OCI-LY7 (cell line): ENCODE data around the gene ZNF773. TPM values are rescaled to one million over a fixed set of nuclear protein-coding genes. Genes with fewer than 3 reads are reported as not detected.

Experiments
- BruUV-seq: library from RNA; stranded (reverse); fragments of 400-500 nt; replicated peaks from 2 replicates; lab custom pipeline; 2021; lab: Mats Ljungman, UMichigan
- CTCF ChIA-PET: fragments of 300-600 bp; sonication (Branson Sonifier 250); formaldehyde crosslinking; loops from one replicate; lab custom pipeline; 2022; ENCODE audit warnings: antibody characterized with exemption; ENCODE audit not compliant: unreplicated experiment; lab: Charles Lee
- POLR2A ChIA-PET: fragments of 300-600 bp; sonication (Branson Sonifier 250); formaldehyde crosslinking; loops from one replicate; lab custom pipeline; 2022; ENCODE audit warnings: antibody characterized with exemption; lab: Charles Lee
- DNase-seq: peaks from one replicate; pipeline ENCODE4 v3.0.0-alpha.2; 2015; ENCODE audit warnings: low spot score
- H2AFZ ChIP-seq: fragments of 200-600 bp; sonication (generic), shearing (Covaris generic); 2 replicates; pipeline ENCODE4 v1.6.1; 2014; ENCODE audit warnings: mild to moderate bottlenecking, antibody characterized with exemption, low read length, moderate library complexity
- H3K27ac ChIP-seq: fragments of 200-600 bp; sonication (generic); 2 replicates; pipeline ENCODE4 v1.5.1; 2014; ENCODE audit warnings: mixed run types, low read depth, mild to moderate bottlenecking, moderate library complexity, low read length, inconsistent platforms; ENCODE audit not compliant: poor library complexity, severe bottlenecking
- H3K36me3 ChIP-seq: fragments of 200-600 bp; sonication (generic); 2 replicates; pipeline ENCODE4 v1.6.1; 2014; ENCODE audit warnings: mild to moderate bottlenecking, antibody characterized with exemption, low read length, moderate library complexity, mixed read lengths; ENCODE audit not compliant: insufficient read depth
- H3K4me1 ChIP-seq: fragments of 200-600 bp; sonication (generic); 2 replicates; pipeline ENCODE4 v1.5.1; 2014; ENCODE audit warnings: mild to moderate bottlenecking, low read length; ENCODE audit not compliant: insufficient read depth, poor library complexity, severe bottlenecking
- H3K4me2 ChIP-seq: fragments of 200-600 bp; sonication (generic); 2 replicates; pipeline ENCODE4 v1.6.1; 2014; ENCODE audit warnings: mild to moderate bottlenecking, low read length
- H3K4me3 ChIP-seq: fragments of 200-600 bp; sonication (generic); 2 replicates; pipeline ENCODE4 v1.5.1; 2014; ENCODE audit warnings: mild to moderate bottlenecking, low read depth, low read length; ENCODE audit not compliant: poor library complexity, severe bottlenecking
- H3K79me2 ChIP-seq: fragments of 200-600 bp; sonication (generic); 2 replicates; pipeline ENCODE4 v1.6.1; 2016; ENCODE audit warnings: low read depth, mild to moderate bottlenecking, low read length, moderate library complexity, mixed read lengths; ENCODE audit not compliant: insufficient read depth
- H3K9me2 ChIP-seq: fragments of 200-600 bp; sonication (generic); 2 replicates; pipeline ENCODE4 v1.6.1; 2016; ENCODE audit warnings: mild to moderate bottlenecking, low read length, mixed read lengths; ENCODE audit not compliant: insufficient read depth
- H3K9me3 ChIP-seq: fragments of 200-600 bp; sonication (generic); 2 replicates; pipeline ENCODE4 v1.6.1; 2014; ENCODE audit warnings: mild to moderate bottlenecking, mixed run types, low read length, mixed read lengths
- H4K20me1 ChIP-seq: fragments of 200-600 bp; sonication (generic); 2 replicates; pipeline ENCODE4 v1.6.1; 2014; ENCODE audit warnings: mild to moderate bottlenecking, antibody characterized with exemption, low read length, moderate library complexity, mixed read lengths; ENCODE audit not compliant: insufficient read depth
- EZH2phosphoT487 ChIP-seq: fragments of 200-600 bp; sonication (generic); IDR thresholded peaks from 2 replicates; pipeline ENCODE4 v1.6.1; 2018; ENCODE audit warnings: low read depth, borderline replicate concordance, mild to moderate bottlenecking, mixed run types, antibody characterized with exemption, low read length, moderate library complexity, mixed read lengths
- intact Hi-C: fragments of 100-400 bp; cut with micrococcal nuclease; formaldehyde crosslinking; loops from one replicate; pipeline ENCODE4 v1.10.0; 2022; ENCODE audit not compliant: unreplicated experiment
- small RNA-seq: library from RNA; depleted of rRNA; stranded (forward); fragments of <200 nt; gene quantifications from one replicate; pipeline ENCODE3, GENCODE V24; 2014
- total RNA-seq, 2 experiments: library from RNA; depleted of rRNA in 1 of 2; stranded (reverse); fragments of >200 nt in 1 of 2; shearing (Covaris generic) in 1 of 2; gene quantifications; 2 replicates each; pipeline ENCODE4 v1.2.3, GENCODE V29; 2014 to 2022
- TF ChIP-seq, protein P1 (sequence below): fragments of 200-600 bp; sonication (generic); conservative IDR thresholded peaks from 2 replicates; pipeline ENCODE4 v1.5.1; 2014; ENCODE audit warnings: mild to moderate bottlenecking, antibody characterized with exemption, low read length, moderate library complexity, mixed read lengths

Gene ZNF773
- total RNA-seq, 2 experiments from 2014 or later: 6.1 to 9.6 TPM

DNA sequence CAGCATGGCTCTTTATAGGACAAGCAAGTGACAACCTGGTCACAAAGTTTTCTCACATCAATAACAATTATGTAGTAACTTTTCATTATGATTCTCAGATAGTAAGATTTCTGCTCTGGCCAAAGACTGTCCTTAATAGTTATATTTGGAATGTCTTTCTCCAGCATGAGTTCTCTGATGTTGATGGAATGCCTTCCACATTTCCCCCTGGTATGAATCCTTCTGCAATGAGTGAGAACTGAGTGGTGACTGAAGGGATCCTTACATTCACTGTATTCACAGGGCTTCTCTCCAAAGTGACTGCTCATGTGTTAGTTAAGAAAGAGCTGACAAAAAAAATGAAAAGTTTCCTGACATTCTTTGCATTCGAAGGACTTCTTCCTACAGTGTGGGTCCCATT lies 46.8 kb downstream of the ZNF773 start:
- Histone ChIP-seq H3K9me3 (peaks cover 57% of the 10 kb centered on the region), H3K4me2 (no peak overlapping the region), H3K9me2 (no peaks in the 10 kb centered on the region), H3K4me1 (no peaks in the 10 kb centered on the region), H4K20me1 (no peaks in the 10 kb centered on the region), H3K4me3 (no peak overlapping the region), H2AFZ (no peak overlapping the region), H3K36me3 (peaks cover 90% of the 10 kb centered on the region), H3K27ac (no peak overlapping the region), H3K79me2 (no peaks in the 10 kb centered on the region)
- ChIA-PET CTCF (no interaction called here), POLR2A (no interaction called here)
- no peak for TF ChIP-seq EZH2phosphoT487
- TF ChIP-seq, protein P1, sequence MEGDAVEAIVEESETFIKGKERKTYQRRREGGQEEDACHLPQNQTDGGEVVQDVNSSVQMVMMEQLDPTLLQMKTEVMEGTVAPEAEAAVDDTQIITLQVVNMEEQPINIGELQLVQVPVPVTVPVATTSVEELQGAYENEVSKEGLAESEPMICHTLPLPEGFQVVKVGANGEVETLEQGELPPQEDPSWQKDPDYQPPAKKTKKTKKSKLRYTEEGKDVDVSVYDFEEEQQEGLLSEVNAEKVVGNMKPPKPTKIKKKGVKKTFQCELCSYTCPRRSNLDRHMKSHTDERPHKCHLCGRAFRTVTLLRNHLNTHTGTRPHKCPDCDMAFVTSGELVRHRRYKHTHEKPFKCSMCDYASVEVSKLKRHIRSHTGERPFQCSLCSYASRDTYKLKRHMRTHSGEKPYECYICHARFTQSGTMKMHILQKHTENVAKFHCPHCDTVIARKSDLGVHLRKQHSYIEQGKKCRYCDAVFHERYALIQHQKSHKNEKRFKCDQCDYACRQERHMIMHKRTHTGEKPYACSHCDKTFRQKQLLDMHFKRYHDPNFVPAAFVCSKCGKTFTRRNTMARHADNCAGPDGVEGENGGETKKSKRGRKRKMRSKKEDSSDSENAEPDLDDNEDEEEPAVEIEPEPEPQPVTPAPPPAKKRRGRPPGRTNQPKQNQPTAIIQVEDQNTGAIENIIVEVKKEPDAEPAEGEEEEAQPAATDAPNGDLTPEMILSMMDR: no peak
- intact Hi-C loops: no loop called here
- no TSS peak for BruUV-seq
- no peak for DNase-seq

DNA sequence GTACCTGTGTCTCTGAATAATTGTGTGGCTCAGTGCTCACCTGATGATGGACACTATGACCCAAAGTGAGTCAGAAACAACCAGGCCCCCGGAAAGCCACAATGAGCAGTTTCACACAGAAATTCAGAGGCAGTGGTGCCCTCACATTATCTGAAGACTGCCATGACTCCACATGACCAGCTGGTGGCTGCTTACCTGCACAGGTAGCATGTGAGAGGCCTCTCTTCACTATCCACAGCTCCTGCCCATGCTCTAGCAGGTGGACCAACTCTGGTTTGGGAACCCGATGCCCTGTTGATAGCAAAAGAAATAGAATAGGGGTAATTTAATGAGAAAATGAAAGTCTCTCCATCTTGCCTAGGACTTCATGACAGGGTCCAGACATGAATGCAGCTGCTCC lies 52.7 kb downstream of the ZNF773 start:
- H3K27ac ChIP-seq: no peak overlapping the region
- peaks cover 13% of the 10 kb centered on the region for H3K9me3 ChIP-seq
- BruUV-seq: no TSS peak
- H3K4me3 ChIP-seq: no peak overlapping the region
- H4K20me1 ChIP-seq: no peaks in the 10 kb centered on the region
- TF ChIP-seq, protein P1: no peak
- TF ChIP-seq EZH2phosphoT487: no peak
- H3K4me2 ChIP-seq: no peak overlapping the region
- CTCF ChIA-PET: no interaction called here
- POLR2A ChIA-PET: no interaction called here
- no peaks in the 10 kb centered on the region for H3K9me2 ChIP-seq
- H3K4me1 ChIP-seq: no peaks in the 10 kb centered on the region
- H3K79me2 ChIP-seq: no peaks in the 10 kb centered on the region
- no peak for DNase-seq
- no peak overlapping the region for H2AFZ ChIP-seq
- intact Hi-C loops: no loop called here
- H3K36me3 ChIP-seq: peaks cover 75% of the 10 kb centered on the region

DNA sequence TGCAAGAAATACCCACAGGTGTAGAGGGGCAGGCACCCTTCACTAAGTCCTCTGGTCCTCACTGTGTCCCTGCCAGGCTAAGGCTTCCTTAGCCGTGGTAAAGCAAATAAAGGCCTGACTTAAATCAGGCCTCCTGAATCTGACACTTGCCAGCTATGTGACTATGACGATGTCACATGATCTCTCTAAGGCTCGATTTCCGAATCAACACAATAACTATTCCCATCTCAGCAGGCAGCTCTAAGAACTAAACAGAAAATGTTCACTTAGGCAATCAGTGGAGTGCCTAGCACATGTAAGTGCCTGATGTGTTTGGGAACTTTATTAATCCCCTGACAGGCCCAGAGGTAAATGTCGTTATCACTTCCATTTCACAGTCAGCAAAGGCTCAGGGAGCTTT lies 57.9 kb downstream of the ZNF773 start:
- intact Hi-C loops: no loop called here
- TF ChIP-seq EZH2phosphoT487: no peak
- TF ChIP-seq, protein P1: no peak
- no peaks in the 10 kb centered on the region for H3K9me2 ChIP-seq
- peaks cover 24% of the 10 kb centered on the region; the same call in 1 of the 2 replicates for H3K9me3 ChIP-seq
- H3K27ac ChIP-seq: no peak overlapping the region
- H2AFZ ChIP-seq: no peak overlapping the region
- H3K36me3 ChIP-seq: peaks cover 30% of the 10 kb centered on the region
- ChIA-PET POLR2A (no interaction called here), CTCF (no interaction called here)
- H3K4me1 ChIP-seq: no peaks in the 10 kb centered on the region
- no peaks in the 10 kb centered on the region for H3K79me2 ChIP-seq
- no peak overlapping the region for H3K4me3 ChIP-seq
- no peaks in the 10 kb centered on the region for H4K20me1 ChIP-seq
- H3K4me2 ChIP-seq: no peak overlapping the region
- BruUV-seq: no TSS peak
- DNase-seq: no peak

Small RNA genes lying within 50 kb of the gene (small RNA-seq; reads per million reads assigned to genes)
- not detected for gene VN1R107P

Other genes with a start within 250 kb of the ZNF773 start
- gene ZNF460, start 219.5 kb upstream of the ZNF773 start, total RNA-seq (2014; rRNA removed; shearing (Covaris generic)): 93.4 and 94.7 TPM in 2 replicates
- 62.5 and 67.5 TPM in 2 replicates for gene ZNF460, start 219.5 kb upstream of the ZNF773 start, total RNA-seq (2022)
- 11.5 and 14.6 TPM in 2 replicates for gene ZNF543, start 179.5 kb upstream of the ZNF773 start, total RNA-seq (2014; rRNA removed; shearing (Covaris generic))
- 9.4 and 10.9 TPM in 2 replicates for gene ZNF543, start 179.5 kb upstream of the ZNF773 start, total RNA-seq (2022)
- gene ZNF304, start 148.7 kb upstream of the ZNF773 start, total RNA-seq (2014; rRNA removed; shearing (Covaris generic)): 5.0 and 6.8 TPM in 2 replicates
- 5.8 and 6.8 TPM in 2 replicates for gene ZNF304, start 148.7 kb upstream of the ZNF773 start, total RNA-seq (2022)
- 12.7 and 19.3 TPM in 2 replicates for gene TRAPPC2B, start 136.4 kb upstream of the ZNF773 start, total RNA-seq (2014; rRNA removed; shearing (Covaris generic))
- 8.7 and 9.8 TPM in 2 replicates for gene TRAPPC2B, start 136.4 kb upstream of the ZNF773 start, total RNA-seq (2022)
- 2.8 and 3.9 TPM in 2 replicates for gene ZNF547, start 136.4 kb upstream of the ZNF773 start, total RNA-seq (2014; rRNA removed; shearing (Covaris generic))
- gene ZNF547, start 136.4 kb upstream of the ZNF773 start, total RNA-seq (2022): 4.5 and 4.8 TPM in 2 replicates
- gene ZNF548, start 110.1 kb upstream of the ZNF773 start, total RNA-seq (2014; rRNA removed; shearing (Covaris generic)): 18.9 and 23.9 TPM in 2 replicates
- gene ZNF548, start 110.1 kb upstream of the ZNF773 start, total RNA-seq (2022): 41.8 and 42.4 TPM in 2 replicates
- 18.9 and 31.4 TPM in 2 replicates for gene ZNF17, start 88.8 kb upstream of the ZNF773 start, total RNA-seq (2014; rRNA removed; shearing (Covaris generic))
- gene ZNF17, start 88.8 kb upstream of the ZNF773 start, total RNA-seq (2022): 14.9 and 15.9 TPM in 2 replicates
- gene ZNF749, start 64.6 kb upstream of the ZNF773 start, total RNA-seq (2014; rRNA removed; shearing (Covaris generic)): 27.1 and 30.1 TPM in 2 replicates
- 14.2 and 18.0 TPM in 2 replicates for gene ZNF749, start 64.6 kb upstream of the ZNF773 start, total RNA-seq (2022)
- gene VN1R1, start 42.8 kb upstream of the ZNF773 start, total RNA-seq (2014; rRNA removed; shearing (Covaris generic)): not detected in 2 replicates
- not detected in 2 replicates for gene VN1R1, start 42.8 kb upstream of the ZNF773 start, total RNA-seq (2022)
- 0.85 and 0.88 TPM in 2 replicates for gene ZNF772, start 22.4 kb upstream of the ZNF773 start, total RNA-seq (2014; rRNA removed; shearing (Covaris generic))
- gene ZNF772, start 22.4 kb upstream of the ZNF773 start, total RNA-seq (2022): 1.1 and 1.5 TPM in 2 replicates
- 5.0 and 7.2 TPM in 2 replicates for gene ZNF419, start 12.2 kb upstream of the ZNF773 start, total RNA-seq (2014; rRNA removed; shearing (Covaris generic))
- gene ZNF419, start 12.2 kb upstream of the ZNF773 start, total RNA-seq (2022): 6.7 and 10.5 TPM in 2 replicates
- gene ZNF549, start 27.4 kb downstream of the ZNF773 start, total RNA-seq (2014; rRNA removed; shearing (Covaris generic)): 6.1 and 7.5 TPM in 2 replicates
- gene ZNF549, start 27.4 kb downstream of the ZNF773 start, total RNA-seq (2022): 6.6 and 8.8 TPM in 2 replicates
- 6.3 and 6.9 TPM in 2 replicates for gene ZNF550, start 59.9 kb downstream of the ZNF773 start, total RNA-seq (2014; rRNA removed; shearing (Covaris generic))
- 6.8 and 8.7 TPM in 2 replicates for gene ZNF550, start 59.9 kb downstream of the ZNF773 start, total RNA-seq (2022)
- gene ZNF416, start 79.0 kb downstream of the ZNF773 start, total RNA-seq (2014; rRNA removed; shearing (Covaris generic)): 4.6 and 5.0 TPM in 2 replicates
- 3.1 and 4.9 TPM in 2 replicates for gene ZNF416, start 79.0 kb downstream of the ZNF773 start, total RNA-seq (2022)
- gene ZIK1, start 84.2 kb downstream of the ZNF773 start, total RNA-seq (2014; rRNA removed; shearing (Covaris generic)): 0.47 and 0.98 TPM in 2 replicates
- gene ZIK1, start 84.2 kb downstream of the ZNF773 start, total RNA-seq (2022): not detected in 2 replicates
- gene ZNF530, start 99.9 kb downstream of the ZNF773 start, total RNA-seq (2014; rRNA removed; shearing (Covaris generic)): 6.2 and 13.4 TPM in 2 replicates
- 7.7 and 8.0 TPM in 2 replicates for gene ZNF530, start 99.9 kb downstream of the ZNF773 start, total RNA-seq (2022)
- gene ZNF134, start 114.3 kb downstream of the ZNF773 start, total RNA-seq (2014; rRNA removed; shearing (Covaris generic)): 11.1 and 19.9 TPM in 2 replicates
- 7.7 and 11.0 TPM in 2 replicates for gene ZNF134, start 114.3 kb downstream of the ZNF773 start, total RNA-seq (2022)
- gene ZNF211, start 133.2 kb downstream of the ZNF773 start, total RNA-seq (2014; rRNA removed; shearing (Covaris generic)): 12.1 and 19.0 TPM in 2 replicates
- 10.5 and 15.2 TPM in 2 replicates for gene ZNF211, start 133.2 kb downstream of the ZNF773 start, total RNA-seq (2022)
- not detected in 2 replicates for gene ZSCAN4, start 169.0 kb downstream of the ZNF773 start, total RNA-seq (2014; rRNA removed; shearing (Covaris generic))
- not detected in 2 replicates for gene ZSCAN4, start 169.0 kb downstream of the ZNF773 start, total RNA-seq (2022)
- gene ZNF551, start 182.0 kb downstream of the ZNF773 start, total RNA-seq (2014; rRNA removed; shearing (Covaris generic)): 14.2 and 21.3 TPM in 2 replicates
- 10.5 and 12.0 TPM in 2 replicates for gene ZNF551, start 182.0 kb downstream of the ZNF773 start, total RNA-seq (2022)
- not detected in 2 replicates for gene ZNF154, start 209.3 kb downstream of the ZNF773 start, total RNA-seq (2014; rRNA removed; shearing (Covaris generic))
- gene ZNF154, start 209.3 kb downstream of the ZNF773 start, total RNA-seq (2022): not detected in 2 replicates
- gene ZNF671, start 227.7 kb downstream of the ZNF773 start, total RNA-seq (2014; rRNA removed; shearing (Covaris generic)): 9.2 and 10.8 TPM in 2 replicates
- gene ZNF671, start 227.7 kb downstream of the ZNF773 start, total RNA-seq (2022): 9.8 and 11.4 TPM in 2 replicates
- 17.3 and 36.0 TPM in 2 replicates for gene ZNF776, start 246.9 kb downstream of the ZNF773 start, total RNA-seq (2014; rRNA removed; shearing (Covaris generic))
- 19.6 and 20.6 TPM in 2 replicates for gene ZNF776, start 246.9 kb downstream of the ZNF773 start, total RNA-seq (2022)